ENCODE data around the gene SORCS3.

SORCS3 gene

DNA sequence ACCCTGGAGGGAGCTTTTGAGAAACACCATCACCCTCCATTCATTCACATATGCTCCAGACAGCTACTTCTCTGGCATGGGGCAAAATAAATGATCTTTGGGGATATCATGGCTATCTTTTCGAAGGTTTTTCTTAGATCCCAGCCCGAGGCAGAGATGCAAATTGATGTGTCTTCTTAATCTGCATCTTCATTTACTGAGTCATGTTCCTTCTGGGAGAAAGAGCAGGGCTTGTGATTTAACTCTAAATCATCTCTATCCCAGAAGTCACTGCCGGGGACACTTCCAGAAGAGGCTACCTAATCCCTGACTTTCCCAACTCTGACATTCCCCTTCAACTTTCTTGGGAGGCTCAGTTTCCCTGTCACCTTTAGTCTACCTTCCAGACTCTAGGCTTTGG is 90.1 kb downstream of the SORCS3 start:
- TF ChIP-seq, protein P1, sequence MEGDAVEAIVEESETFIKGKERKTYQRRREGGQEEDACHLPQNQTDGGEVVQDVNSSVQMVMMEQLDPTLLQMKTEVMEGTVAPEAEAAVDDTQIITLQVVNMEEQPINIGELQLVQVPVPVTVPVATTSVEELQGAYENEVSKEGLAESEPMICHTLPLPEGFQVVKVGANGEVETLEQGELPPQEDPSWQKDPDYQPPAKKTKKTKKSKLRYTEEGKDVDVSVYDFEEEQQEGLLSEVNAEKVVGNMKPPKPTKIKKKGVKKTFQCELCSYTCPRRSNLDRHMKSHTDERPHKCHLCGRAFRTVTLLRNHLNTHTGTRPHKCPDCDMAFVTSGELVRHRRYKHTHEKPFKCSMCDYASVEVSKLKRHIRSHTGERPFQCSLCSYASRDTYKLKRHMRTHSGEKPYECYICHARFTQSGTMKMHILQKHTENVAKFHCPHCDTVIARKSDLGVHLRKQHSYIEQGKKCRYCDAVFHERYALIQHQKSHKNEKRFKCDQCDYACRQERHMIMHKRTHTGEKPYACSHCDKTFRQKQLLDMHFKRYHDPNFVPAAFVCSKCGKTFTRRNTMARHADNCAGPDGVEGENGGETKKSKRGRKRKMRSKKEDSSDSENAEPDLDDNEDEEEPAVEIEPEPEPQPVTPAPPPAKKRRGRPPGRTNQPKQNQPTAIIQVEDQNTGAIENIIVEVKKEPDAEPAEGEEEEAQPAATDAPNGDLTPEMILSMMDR (IDR thresholded peaks at IDR 0.05; ENCODE audit: low read depth, low read length), result no peak
- H3K4me3 ChIP-seq (ENCODE audit: low read depth, low read length), result no peak overlapping the region

- no peak overlapping the region for H3K4me3 ChIP-seq (ENCODE audit: low read depth, low read length)
These were observed 91.1 kb downstream of the SORCS3 start for GRCh38 chr10:104732222-104732621.

DNA sequence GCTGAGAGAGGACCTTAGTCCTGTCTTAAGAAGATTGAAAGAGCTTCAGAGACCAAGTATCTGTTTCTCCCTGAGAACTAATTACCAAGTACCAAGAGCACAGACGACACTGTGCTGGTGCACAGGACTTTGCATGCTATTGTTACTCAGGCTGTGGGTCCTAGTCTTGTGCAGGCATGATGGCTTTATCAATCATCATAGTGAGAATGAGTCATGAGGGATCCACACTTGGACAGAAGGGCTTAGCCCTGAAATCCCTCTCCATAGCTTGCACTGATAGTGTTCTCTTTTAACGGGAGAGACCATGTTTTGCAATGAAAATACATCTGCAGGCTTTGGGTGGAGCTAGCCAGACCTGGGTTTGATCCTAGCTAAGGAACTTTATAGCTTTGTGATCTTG is 93.3 kb downstream of the SORCS3 start:
- TF ChIP-seq, protein P1 (IDR thresholded peaks at IDR 0.05; ENCODE audit: low read depth, low read length), result no peak
- H3K4me3 ChIP-seq (ENCODE audit: low read depth, low read length), result no peak overlapping the region

More at GRCh38 chr10:104732222-104732621, 91.1 kb downstream of the SORCS3 start:
- TF ChIP-seq, protein P1 (IDR thresholded peaks at IDR 0.05; ENCODE audit: low read depth, low read length), result no peak

DNA sequence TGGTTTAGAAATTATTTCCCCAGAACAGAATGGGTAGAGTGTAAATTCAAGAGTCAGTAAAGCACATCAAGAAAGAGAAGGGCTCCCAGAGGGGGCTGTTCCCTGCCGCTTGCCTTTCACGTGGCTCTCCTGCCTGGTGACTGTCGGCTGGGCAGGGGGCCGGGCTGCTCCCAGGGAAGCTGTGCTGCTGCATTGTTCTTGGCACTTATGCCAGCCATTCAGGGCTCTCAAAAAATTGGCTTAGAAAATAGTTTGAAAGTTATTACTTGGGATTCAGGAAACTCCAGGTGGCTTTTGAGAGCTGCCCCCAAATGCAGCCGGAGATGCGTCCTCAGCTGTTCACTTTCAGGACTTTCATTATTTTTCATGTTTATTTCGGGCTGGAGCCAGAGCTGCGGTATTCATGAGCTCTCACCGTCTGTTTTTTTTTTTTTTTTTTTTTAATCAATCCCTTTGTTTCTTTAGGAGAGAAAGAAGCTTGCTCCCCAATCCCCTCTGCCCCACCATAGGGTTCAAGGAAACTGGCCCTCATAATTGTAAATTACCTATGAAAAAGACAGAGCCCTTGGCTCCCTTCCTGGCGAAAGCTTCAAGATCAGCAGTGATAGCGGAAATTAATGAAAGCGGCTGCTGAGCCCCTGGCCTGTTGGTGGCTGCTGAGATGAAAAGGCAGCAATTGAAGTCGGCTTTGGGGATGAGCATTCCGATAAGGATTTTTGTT is 94.1 kb downstream of the SORCS3 start:
- no peak overlapping the region for H3K4me3 ChIP-seq (ENCODE audit: low read depth, low read length)
- TF ChIP-seq, protein P1 (IDR thresholded peaks at IDR 0.05; ENCODE audit: low read depth, low read length), result no peak

GRCh38 chr10:104735757-104736391 is 94.8 kb downstream of the SORCS3 start:
- H3K4me3 ChIP-seq (ENCODE audit: low read depth, low read length), result no peak overlapping the region
- TF ChIP-seq, protein P1 (IDR thresholded peaks at IDR 0.05; ENCODE audit: low read depth, low read length), result no peak

DNA sequence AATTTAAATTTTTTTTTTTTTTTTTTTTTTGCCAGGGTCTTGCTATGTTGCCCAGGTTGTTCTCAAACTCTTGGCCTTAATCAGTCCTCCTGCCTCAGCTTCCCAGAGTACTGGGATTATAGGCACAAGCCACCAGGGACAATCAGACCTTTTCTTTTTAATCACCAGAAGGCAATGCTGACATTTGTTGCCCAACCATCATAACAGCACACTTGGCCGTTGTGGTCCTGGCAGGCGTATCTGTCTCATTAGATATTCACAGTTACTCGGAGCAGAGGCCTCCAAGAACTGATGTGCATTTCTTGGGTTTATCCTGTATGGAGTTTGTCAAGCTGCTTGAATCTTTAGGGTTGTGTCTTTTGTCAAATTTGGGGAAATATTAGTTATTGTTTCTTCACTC is 100.0 kb downstream of the SORCS3 start:
- TF ChIP-seq, protein P1 (IDR thresholded peaks at IDR 0.05; ENCODE audit: low read depth, low read length), result no peak
- no peak overlapping the region for H3K4me3 ChIP-seq (ENCODE audit: low read depth, low read length)

DNA sequence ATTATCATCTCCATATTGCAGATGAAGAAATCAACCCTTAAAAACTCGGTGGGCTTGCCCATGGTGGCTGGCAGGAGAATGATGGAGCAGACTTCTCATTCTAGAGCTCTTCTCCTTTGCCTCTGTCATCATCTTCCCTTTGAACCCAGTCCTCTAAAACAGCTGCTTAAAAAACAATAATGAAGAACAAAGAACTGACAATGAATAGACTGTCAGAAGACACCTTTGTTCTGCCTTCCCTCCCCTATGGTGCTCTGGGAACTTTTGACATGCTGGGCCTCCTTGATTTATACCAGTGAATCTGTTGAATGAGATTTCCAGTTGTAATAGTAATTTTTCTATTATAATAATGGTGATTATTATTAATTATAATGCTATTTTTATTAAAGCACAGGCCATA is 103.0 kb downstream of the SORCS3 start:
- H3K4me3 ChIP-seq (ENCODE audit: low read depth, low read length), result no peak overlapping the region
- TF ChIP-seq, protein P1 (IDR thresholded peaks at IDR 0.05; ENCODE audit: low read depth, low read length), result no peak

Data from WI38 (cell line).